ENCODE measurements around the gene RB1. TPM values are rescaled to one million over a fixed set of nuclear protein-coding genes. Genes with fewer than 3 reads are reported as not detected.
A peak's percentile ranks its signal among the peaks of the same experiment; 100 is the strongest.
"Not testable (repeated sequence)": the region's sequence is repeated elsewhere in the genome, so short reads cannot be mapped to it uniquely, and the experiment has no call there.

RB1 gene
- total RNA-seq, 1 donor from 2014 or later = 21.4 TPM

GRCh38 chr13:48405875-48406274 is 102.3 kb downstream of the RB1 start:
- DNase-seq (ENCODE audit: low read depth, low spot score) = no peak

DNA sequence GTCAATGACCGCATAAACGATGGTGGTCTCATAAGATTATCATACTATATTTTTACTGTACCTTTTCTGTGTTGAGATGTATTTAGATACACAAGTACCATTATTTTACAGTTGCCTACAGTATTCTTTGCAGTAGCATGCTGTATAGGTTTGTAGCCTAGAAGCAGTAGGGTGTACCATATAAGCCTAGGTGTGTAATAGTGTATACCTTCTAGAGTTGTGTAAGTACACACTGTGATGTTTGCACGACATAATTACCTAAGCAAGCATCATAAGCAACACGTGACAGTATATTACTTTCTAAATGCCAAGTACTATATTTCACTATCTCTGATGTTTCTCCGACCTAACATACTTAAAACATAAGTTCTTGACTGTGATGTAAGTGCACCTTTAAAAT is 106.6 kb downstream of the RB1 start:
- DNase-seq (ENCODE audit: low read depth, low spot score) = no peak

DNA sequence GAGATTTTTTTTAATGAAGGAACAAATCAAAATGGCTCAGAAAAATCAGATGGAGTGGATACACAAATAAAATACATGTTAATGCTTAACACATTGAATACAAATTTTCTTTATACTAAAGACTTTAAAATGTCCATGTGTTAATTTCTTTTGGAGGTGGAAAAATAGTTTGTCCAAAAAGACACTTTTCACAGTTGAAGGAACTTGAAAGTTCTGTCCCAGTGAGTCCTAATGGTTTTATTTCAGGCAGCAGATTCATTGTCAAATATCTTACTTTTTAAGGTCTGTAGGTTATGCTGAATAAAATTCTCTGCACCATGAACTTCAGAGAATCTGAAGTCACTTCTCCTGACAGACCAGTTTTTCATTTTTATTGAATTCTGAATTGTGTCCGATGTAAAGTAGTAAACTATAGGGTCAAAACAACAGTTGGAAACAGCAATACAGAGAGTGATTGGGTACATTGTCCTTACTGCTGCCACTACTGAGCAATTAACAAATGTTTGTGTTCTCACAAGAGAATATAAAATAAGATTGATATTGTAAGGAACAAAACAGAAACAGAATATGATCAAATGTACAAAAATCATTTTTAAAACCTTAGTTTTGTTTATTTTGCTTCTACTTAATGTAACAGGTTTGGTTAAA is 107.7 kb downstream of the RB1 start:
- DNase-seq (ENCODE audit: low read depth, low spot score) = no peak

DNA sequence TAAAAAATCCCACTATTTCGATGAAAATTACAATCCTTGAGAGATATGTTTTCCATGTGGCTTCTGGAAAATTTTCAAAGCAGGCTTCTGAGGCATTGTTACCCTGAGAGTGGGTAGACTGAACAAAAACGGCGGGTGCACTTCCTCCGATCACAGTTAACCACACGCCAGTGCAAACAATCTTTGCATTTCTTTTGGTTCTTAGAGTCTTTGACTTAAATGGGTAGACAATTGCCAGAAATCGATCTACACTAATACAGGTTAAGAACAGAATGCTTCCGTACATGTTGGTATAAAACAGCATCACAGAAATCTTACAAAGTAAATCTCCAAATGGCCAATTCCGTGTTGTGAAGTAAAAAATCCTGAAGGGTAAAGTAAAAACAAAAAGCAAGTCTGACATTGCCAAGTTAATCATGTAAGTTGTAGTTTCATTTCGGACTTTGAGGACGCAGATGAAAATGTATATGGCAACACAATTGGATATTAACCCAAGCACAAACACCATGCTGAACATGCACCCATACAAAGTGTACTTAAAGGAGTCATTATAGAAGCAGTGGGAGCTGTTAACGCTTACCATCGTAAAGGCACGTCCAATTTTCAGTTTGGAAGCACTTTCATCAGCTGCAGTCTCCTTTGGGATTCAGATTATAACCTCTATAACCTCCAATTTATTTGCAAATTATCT is 108.4 kb downstream of the RB1 start:
- no peak for DNase-seq (ENCODE audit: low read depth, low spot score)

DNA sequence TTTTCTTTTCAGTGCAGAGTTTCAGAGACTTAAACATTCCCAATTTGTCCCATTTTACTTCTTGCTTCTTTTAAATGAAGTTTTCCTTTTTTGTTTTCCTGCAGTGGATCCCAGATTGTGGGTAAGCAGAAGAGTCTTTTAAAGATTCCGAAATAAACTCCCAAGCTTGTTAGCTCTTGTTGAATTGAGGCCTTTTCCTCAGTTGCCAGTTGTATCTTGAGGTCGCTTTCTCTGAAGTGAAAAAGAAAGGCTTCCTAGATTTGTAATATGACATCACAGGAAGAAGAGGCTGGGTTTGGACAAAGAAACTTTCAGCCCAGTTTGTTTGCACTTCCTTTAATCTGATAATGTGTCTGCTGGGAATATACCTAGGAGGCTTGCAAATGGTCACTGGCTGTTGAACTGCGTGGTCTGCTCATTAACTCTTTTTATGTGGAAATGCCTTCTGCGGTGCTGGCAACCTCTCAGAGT is 109.4 kb downstream of the RB1 start, which contains the start of gene LPAR6:
Gene LPAR6 (minus strand): TSS at position 233 of the 471 bp plus-strand sequence. CDS start 690 bp downstream, outside the sequence.
- DNase-seq (ENCODE audit: low read depth, low spot score) = peak; percentile 73

GRCh38 chr13:48414501-48414900 is 111.0 kb downstream of the RB1 start:
- DNase-seq (ENCODE audit: low read depth, low spot score) = no peak

DNA sequence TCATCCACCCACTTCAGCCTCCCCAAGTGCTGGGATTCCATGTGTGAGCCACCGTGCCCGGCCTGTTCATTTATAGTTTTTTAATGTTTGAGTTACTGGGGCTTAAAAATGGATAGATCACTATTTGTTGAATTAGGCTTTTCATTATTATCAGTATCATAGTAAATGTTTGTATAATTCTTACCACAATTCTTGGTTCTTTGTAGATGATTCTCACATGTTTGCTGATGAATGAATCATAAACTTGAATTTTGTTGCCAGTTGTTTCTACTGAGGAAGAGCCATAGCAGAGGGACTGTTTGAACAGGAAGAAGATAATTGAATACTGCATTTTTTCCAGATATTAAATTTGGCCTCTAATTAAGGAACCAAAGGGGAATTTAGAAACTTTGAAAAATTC is 112.0 kb downstream of the RB1 start:
- DNase-seq (ENCODE audit: low read depth, low spot score) = no peak

GRCh38 chr13:48422003-48422402 is 118.5 kb downstream of the RB1 start:
- not testable (repeated sequence) for DNase-seq (ENCODE audit: low read depth, low spot score)

- no peak for DNase-seq (ENCODE audit: low read depth, low spot score)
These were observed 120.7 kb downstream of the RB1 start for GRCh38 chr13:48424212-48424611.

GRCh38 chr13:48426052-48426451 is 122.5 kb downstream of the RB1 start:
- no peak for DNase-seq (ENCODE audit: low read depth, low spot score)

DNA sequence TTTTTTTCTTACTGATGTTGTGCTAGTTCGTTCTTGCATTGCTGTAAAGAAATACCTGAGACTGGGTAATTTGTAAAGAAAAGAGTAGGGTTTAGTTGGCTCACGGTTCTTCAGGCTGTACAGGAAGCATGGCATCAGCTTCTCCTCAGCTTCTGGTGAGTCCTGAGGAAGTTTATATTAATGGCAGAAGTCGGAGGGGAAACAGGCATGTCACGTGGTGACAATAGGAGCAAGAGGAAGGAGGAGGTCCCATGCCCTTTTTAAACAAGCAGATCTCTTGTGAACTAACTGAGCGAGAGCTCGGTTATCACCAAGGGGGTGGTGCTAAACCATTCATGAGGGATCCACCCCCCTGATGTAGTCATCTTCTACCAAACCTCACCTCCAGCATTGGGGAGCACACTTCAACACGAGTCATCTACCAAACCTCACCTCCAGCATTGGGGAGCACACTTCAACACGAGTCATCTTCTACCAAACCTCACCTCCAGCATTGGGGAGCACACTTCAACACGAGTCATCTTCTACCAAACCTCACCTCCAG is 123.3 kb downstream of the RB1 start:
- DNase-seq (ENCODE audit: low read depth, low spot score) = not testable (repeated sequence)

DNA sequence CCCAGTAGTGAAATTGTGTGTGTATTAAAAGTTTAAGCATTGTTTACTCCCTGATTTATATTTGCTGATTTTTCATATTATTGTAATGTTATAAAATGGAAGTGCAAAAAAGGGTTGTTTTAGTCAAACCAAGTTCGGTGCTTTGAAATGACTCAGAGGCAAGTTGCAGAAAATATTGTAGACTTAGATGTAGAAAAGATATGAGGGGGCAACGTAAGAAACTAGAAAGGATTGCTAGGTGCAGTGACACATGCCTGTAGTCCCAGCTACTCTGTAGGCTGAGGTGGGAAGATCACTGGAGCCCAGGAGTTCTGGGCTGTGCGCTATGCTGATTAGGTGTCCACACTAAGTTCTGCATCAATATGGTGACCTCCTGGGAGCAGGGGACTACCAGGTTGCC is 125.5 kb downstream of the RB1 start:
- no peak for DNase-seq (ENCODE audit: low read depth, low spot score)

- no peak for DNase-seq (ENCODE audit: low read depth, low spot score)
These were observed 126.3 kb downstream of the RB1 start for GRCh38 chr13:48429886-48430285.

DNA sequence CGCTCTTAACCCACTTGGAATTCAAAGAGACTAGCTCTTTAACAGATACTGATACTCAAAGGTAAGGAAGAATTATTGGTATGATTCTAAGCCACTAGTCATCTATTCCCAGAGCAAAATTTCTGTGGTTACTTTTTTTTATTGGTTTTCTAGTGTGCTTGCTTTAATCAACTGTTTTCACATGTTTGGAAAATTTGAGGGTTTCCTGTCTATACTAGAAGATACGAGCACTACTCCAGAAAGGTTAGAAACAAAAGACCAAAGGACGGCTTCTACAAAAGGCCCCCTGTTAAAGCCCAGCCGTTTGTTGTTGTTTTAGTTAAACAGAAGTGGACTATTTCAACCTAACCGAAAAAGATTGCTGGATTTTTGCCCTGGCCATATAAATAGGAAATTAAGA is 127.9 kb downstream of the RB1 start:
- no peak for DNase-seq (ENCODE audit: low read depth, low spot score)

DNA sequence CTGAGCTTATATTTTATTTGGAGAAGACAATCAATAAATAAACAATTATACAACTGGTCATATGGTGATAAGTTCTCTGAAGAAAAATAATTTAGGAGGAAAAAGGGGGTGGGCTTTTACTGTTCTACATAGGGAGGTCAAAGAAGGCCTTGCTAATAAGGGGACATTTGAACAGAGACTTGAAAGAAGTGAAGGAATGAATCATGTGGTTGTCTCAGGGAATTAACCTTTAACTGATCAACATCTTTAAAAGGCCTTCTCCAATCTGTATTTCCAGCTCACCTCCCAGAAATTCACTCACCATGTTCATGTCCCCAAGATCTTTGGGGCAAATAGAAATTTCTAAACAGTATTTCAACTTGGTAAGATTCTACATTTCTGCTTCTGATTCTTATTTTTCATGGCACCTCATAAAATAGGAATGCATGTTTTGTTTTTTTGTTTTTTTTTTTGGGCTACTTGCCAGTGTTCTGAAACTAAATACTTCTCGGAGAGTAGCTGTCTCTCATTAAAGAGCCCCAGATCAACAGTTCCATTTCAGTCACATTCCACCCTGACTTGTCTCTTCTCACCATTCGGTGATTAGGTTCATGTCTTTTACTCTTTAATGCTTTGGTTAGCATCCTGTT is 128.6 kb downstream of the RB1 start:
- no peak for DNase-seq (ENCODE audit: low read depth, low spot score)

DNA sequence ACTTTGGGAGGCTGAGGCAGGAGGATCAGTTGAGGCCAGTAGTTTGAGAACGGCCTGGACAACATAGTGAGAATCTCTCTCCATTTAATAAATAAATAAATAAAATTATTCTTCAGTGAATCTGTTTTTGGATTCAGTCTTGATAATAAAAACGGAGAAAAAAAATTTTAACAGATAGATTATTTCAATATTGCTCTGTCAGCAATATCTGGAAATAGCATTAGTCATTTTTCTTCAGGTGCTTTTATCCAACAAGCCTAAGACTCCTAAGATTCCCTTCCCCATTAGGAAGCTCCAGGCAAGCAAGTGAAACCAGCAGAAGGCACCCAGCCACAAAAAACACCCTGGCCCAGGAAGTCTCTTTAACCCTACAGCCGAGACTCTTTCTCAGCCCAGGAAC is 130.6 kb downstream of the RB1 start:
- DNase-seq (ENCODE audit: low read depth, low spot score) = no peak

DNA sequence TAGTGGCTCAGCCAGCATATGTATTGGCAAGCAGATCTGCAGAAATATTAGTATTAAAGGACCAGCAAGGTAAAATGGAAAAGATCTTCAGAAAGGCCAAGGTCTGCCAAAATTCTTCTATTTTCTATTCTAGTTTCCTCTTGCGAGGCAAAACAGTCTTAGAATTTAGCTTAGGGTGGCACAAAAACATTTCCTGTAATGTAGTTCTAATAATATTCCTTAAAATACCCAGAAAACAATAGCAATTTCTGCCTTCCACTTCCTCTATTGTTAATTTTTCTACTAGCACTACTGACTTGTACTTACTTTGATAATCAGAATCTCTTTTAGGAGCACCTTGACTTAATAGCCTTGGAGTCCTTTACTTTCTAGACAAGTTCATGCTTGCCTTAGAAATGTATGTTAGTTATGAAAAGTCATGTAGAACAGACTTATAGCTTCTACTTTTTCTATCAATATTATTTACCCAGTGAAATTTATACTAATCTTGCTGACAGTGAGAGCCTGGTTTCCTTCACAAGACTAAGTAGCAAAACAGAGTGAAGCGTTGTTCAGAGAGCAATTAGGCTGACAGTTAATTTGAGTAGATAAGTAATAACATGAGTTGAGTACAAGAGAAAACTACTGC is 133.2 kb downstream of the RB1 start:
- no peak for DNase-seq (ENCODE audit: low read depth, low spot score)

- DNase-seq (ENCODE audit: low read depth, low spot score) = peak; percentile 26
These were observed 133.8 kb downstream of the RB1 start for GRCh38 chr13:48437371-48437770.

DNA sequence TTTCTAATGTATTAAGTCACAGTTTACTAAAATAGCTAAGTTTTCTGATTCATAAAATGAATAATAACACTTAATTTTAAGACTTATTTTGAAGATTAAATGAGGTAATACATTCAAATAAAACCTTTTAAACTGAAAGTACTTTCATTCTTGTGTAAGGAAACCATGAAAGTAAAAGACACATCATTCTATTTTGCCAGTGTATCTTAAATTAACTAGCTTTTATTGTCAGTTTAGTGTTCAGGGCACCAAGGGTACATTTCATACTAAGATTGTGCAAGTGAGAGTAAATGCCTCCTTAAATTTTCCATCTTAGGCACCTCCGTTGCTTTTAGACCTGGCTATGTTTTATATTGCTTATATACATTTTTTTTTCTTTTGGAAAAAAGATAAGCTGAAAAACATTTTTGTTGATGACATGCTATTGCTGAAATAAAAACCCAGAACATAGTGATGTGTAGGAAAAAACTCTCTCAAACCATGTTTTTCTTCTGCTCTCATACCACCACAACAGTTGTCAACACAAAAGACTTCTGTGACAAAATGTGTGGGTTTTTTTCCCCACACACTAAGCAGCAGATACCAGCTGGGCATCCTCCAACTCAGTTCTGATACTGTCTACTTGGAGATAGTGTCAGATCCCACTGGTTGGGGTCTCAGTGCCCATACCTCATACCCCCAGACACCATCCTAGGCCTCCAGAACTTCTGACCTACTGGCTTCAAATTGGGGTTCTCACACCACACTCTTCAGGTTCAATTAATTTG is 140.1 kb downstream of the RB1 start:
- DNase-seq (ENCODE audit: low read depth, low spot score) = no peak

- peak; percentile 64 for DNase-seq (ENCODE audit: low read depth, low spot score)
These were observed 142.9 kb downstream of the RB1 start for GRCh38 chr13:48446464-48446863.

Measured in pulmonary artery endothelial cell (primary cell).